Endothelial cell of umbilical vein (primary cell): ENCODE results near the gene PLEKHJ1. TPM values are rescaled to one million over a fixed set of nuclear protein-coding genes. Genes with fewer than 3 reads are reported as not detected.

Experiments
- BruUV-seq: library from RNA; stranded (reverse); fragments of 400-500 nt; replicated peaks from 2 replicates; lab custom pipeline; 2021; lab: Mats Ljungman, UMichigan
- CTCF ChIA-PET: fragments of 300-600, 350-600 bp; sonication (Branson Sonifier 250); formaldehyde crosslinking; loops from one replicate; lab custom pipeline; 2021; ENCODE audit warnings: antibody characterized with exemption, inconsistent platforms; lab: Charles Lee
- POLR2A ChIA-PET: fragments of 300-600, 350-600 bp; sonication (Branson Sonifier 250); formaldehyde crosslinking; loops from one replicate; lab custom pipeline; 2021; ENCODE audit warnings: antibody characterized with exemption, inconsistent platforms; lab: Charles Lee
- DNase-seq: peaks from one replicate; pipeline ENCODE4 v3.0.0-alpha.2; 2011; ENCODE audit warnings: low read depth, low spot score
- FAIRE-seq: peaks from 2 replicates; lab custom pipeline; 2011; peaks lifted over from hg19 to GRCh38; lab: Jason Lieb, UNC
- H2AFZ ChIP-seq: 2 replicates; pipeline ENCODE4 v1.6.0; 2012; ENCODE audit warnings: low read depth, low read length, control low read depth, inconsistent platforms
- H3K27ac ChIP-seq: 2 replicates; pipeline ENCODE4 v1.5.1; 2011; ENCODE audit warnings: low read depth, mild to moderate bottlenecking, control low read depth, low read length, moderate library complexity; ENCODE audit not compliant: insufficient read depth
- H3K27me3 ChIP-seq, 2 experiments: 2 replicates each; pipeline versions ENCODE4 v1.6.0 to v1.6.1; 2011; ENCODE audit warnings: low read length in 2 of 2, mixed read lengths in 1 of 2; ENCODE audit not compliant: control insufficient read depth in 2 of 2, insufficient read depth in 2 of 2
- H3K36me3 ChIP-seq, 2 experiments: 2 replicates in 1 of 2; 3 replicates in 1 of 2; pipeline ENCODE4 v1.5.1; 2011; ENCODE audit warnings: low read length in 2 of 2, mild to moderate bottlenecking in 1 of 2, moderate library complexity in 1 of 2; ENCODE audit not compliant: control insufficient read depth in 2 of 2, insufficient read depth in 2 of 2; ENCODE audit errors: extremely low read depth in 1 of 2
- H3K4me1 ChIP-seq: 3 replicates; pipeline ENCODE4 v1.5.1; 2011; ENCODE audit warnings: mild to moderate bottlenecking, low read length; ENCODE audit not compliant: control insufficient read depth, insufficient read depth; ENCODE audit errors: extremely low read depth
- H3K4me2 ChIP-seq: 2 replicates; pipeline ENCODE4 v1.6.1; 2011; ENCODE audit warnings: low read length, control low read depth, mixed read lengths; ENCODE audit not compliant: insufficient read depth
- H3K4me3 ChIP-seq, 3 experiments: fragments of 200-600 bp in 1 of 3; sonication (generic), shearing (Covaris generic) in 1 of 3; replicated peaks in 1 of 3; 2 replicates each; pipeline ENCODE4 v1.5.1; 2011 to 2016; ENCODE audit warnings: control low read depth in 3 of 3, low read length in 3 of 3, mild to moderate bottlenecking in 2 of 3, inconsistent platforms in 1 of 3, low read depth in 1 of 3, moderate library complexity in 1 of 3; ENCODE audit not compliant: insufficient read depth in 1 of 3
- H3K79me2 ChIP-seq: 2 replicates; pipeline ENCODE4 v1.6.0; 2012; ENCODE audit warnings: low read length, inconsistent platforms; ENCODE audit not compliant: control insufficient read depth, insufficient read depth
- H3K9ac ChIP-seq: replicated peaks from 2 replicates; pipeline ENCODE3; 2011; ENCODE audit warnings: low read length, control low read depth; ENCODE audit not compliant: insufficient read depth; ENCODE audit errors: extremely low read depth
- H3K9me1 ChIP-seq: replicated peaks from 3 replicates; pipeline ENCODE4 v1.6.0; 2011; ENCODE audit warnings: mild to moderate bottlenecking, low read length; ENCODE audit not compliant: control insufficient read depth, insufficient read depth; ENCODE audit errors: extremely low read depth
- H3K9me3 ChIP-seq: replicated peaks from 2 replicates; pipeline ENCODE4 v1.5.1; 2012; ENCODE audit warnings: low read length, inconsistent platforms; ENCODE audit not compliant: control insufficient read depth, insufficient read depth
- H4K20me1 ChIP-seq: replicated peaks from 2 replicates; pipeline ENCODE3; 2011; ENCODE audit warnings: mild to moderate bottlenecking, low read length; ENCODE audit not compliant: control insufficient read depth, insufficient read depth; ENCODE audit errors: extremely low read depth
- EZH2 ChIP-seq: IDR thresholded peaks from 2 replicates; pipeline ENCODE4 v1.6.1; 2012; ENCODE audit warnings: borderline replicate concordance, low read depth, mild to moderate bottlenecking, moderate library complexity, low read length, inconsistent platforms; ENCODE audit not compliant: severe bottlenecking
- FOS ChIP-seq: IDR thresholded peaks from 2 replicates; pipeline ENCODE4 v1.6.1; 2011; ENCODE audit warnings: mild to moderate bottlenecking, low read length, moderate library complexity, borderline replicate concordance; ENCODE audit not compliant: insufficient read depth
- GATA2 ChIP-seq: IDR thresholded peaks from 2 replicates; pipeline ENCODE4 v1.7.0; 2011; ENCODE audit warnings: low read depth, mild to moderate bottlenecking, moderate library complexity, mixed read lengths, low read length; ENCODE audit not compliant: insufficient read length, insufficient read depth
- JUN ChIP-seq: IDR thresholded peaks from 2 replicates; pipeline ENCODE4 v1.6.1; 2011; ENCODE audit warnings: borderline replicate concordance, low read depth; ENCODE audit not compliant: insufficient read length, insufficient read depth
- MAX ChIP-seq: IDR thresholded peaks from 2 replicates; pipeline ENCODE4 v1.6.1; 2011; ENCODE audit not compliant: insufficient read depth, insufficient read length
- MYC ChIP-seq: IDR thresholded peaks from one replicate; pipeline ENCODE4 v1.6.1; 2011; ENCODE audit warnings: mild to moderate bottlenecking, low read depth, low read length
- POLR2A ChIP-seq: IDR thresholded peaks from 2 replicates; pipeline ENCODE4 v1.6.1; 2012; ENCODE audit warnings: low read depth, mild to moderate bottlenecking, control low read depth, low read length
- POLR2AphosphoS5 ChIP-seq: IDR thresholded peaks from 2 replicates; pipeline ENCODE4 v1.6.1; 2012; ENCODE audit warnings: low read depth, mild to moderate bottlenecking, control low read depth, low read length, moderate library complexity; ENCODE audit not compliant: insufficient read depth
- dilution Hi-C: fragments of 300-500 bp; cut with MboI; formaldehyde crosslinking; loops from one replicate; pipeline ENCODE4 v1.15.0; 2019; ENCODE audit warnings: low sequenced_read_pairs; ENCODE audit not compliant: extremely low pct_ligation_motif_present
- intact Hi-C: fragments of 100-400 bp; cut with micrococcal nuclease; formaldehyde crosslinking; loops from one replicate; pipeline ENCODE4 v1.10.0; 2022
- polyA plus RNA-seq, 4 experiments: library from polyadenylated mRNA; depleted of rRNA in 3 of 4; stranded (reverse) in 3 of 4; unstranded in 1 of 4; fragments of >200 nt; gene quantifications; 2 replicates each; pipeline versions ENCODE4 v1.2.1 to v1.2.3, GENCODE V29; 2011 to 2012; ENCODE audit warnings: missing spikeins in 1 of 4
- total RNA-seq: library from RNA; stranded (reverse); gene quantifications from 2 replicates; pipeline ENCODE4 v1.2.3, GENCODE V29; 2021
- TF ChIP-seq, protein P1 (sequence below), 2 donors: IDR thresholded peaks; 1 replicate in 1 of 2; 2 replicates in 1 of 2; pipeline ENCODE4 v1.5.1; 2011; ENCODE audit warnings: low read length in 2 of 2, mild to moderate bottlenecking in 2 of 2, moderate library complexity in 2 of 2, control low read depth in 1 of 2, inconsistent platforms in 1 of 2, low read depth in 1 of 2; ENCODE audit not compliant: insufficient read depth in 1 of 2; ENCODE audit errors: extremely low read depth in 1 of 2

PLEKHJ1 gene
- total and polyA plus RNA-seq, 2 donors (not counting 3 experiments of a cell fraction or from before 2014, with no cell fraction given) = 82.4 to 115 TPM

GRCh38 chr19:2223959-2224358, 12.2 kb downstream of the PLEKHJ1 start:
- H3K27ac ChIP-seq = no peak overlapping the region
- TF ChIP-seq GATA2 (no peak), FOS (no peak), POLR2AphosphoS5 (no peak), MAX (no peak), POLR2A (no peak), MYC (no peak), JUN (no peak), EZH2 (no peak)
- TF ChIP-seq, protein P1, sequence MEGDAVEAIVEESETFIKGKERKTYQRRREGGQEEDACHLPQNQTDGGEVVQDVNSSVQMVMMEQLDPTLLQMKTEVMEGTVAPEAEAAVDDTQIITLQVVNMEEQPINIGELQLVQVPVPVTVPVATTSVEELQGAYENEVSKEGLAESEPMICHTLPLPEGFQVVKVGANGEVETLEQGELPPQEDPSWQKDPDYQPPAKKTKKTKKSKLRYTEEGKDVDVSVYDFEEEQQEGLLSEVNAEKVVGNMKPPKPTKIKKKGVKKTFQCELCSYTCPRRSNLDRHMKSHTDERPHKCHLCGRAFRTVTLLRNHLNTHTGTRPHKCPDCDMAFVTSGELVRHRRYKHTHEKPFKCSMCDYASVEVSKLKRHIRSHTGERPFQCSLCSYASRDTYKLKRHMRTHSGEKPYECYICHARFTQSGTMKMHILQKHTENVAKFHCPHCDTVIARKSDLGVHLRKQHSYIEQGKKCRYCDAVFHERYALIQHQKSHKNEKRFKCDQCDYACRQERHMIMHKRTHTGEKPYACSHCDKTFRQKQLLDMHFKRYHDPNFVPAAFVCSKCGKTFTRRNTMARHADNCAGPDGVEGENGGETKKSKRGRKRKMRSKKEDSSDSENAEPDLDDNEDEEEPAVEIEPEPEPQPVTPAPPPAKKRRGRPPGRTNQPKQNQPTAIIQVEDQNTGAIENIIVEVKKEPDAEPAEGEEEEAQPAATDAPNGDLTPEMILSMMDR (IDR thresholded peaks at IDR 0.05; ENCODE audit: extremely low read depth in 1 of 2, insufficient read depth in 1 of 2, low read depth in 1 of 2, low read length in 2 of 2) = no peak
- H3K4me3 ChIP-seq = no peak overlapping the region
- H3K9me1 ChIP-seq = no peaks in the 10 kb centered on the region
- FAIRE-seq (no peak), DNase-seq (no peak)
- no peaks in the 10 kb centered on the region for H3K4me1 ChIP-seq
- intact Hi-C loops = no loop called here
- no peaks in the 10 kb centered on the region for H4K20me1 ChIP-seq
- peaks cover 2 to 22% of the 10 kb centered on the region in 2 experiments for H3K36me3 ChIP-seq
- no peaks in the 10 kb centered on the region for H3K9me3 ChIP-seq
- H3K27me3 ChIP-seq = no peaks in the 10 kb centered on the region
- dilution Hi-C loops = no loop called here
- ChIA-PET POLR2A (no interaction called here), CTCF (interaction anchor here (1.1 kb wide), 1 partner anchor 66 kb away, joined by 3 read pairs; no protein-coding TSS in a partner anchor)
- H3K9ac ChIP-seq = no peak overlapping the region
- no peak overlapping the region for H3K4me2 ChIP-seq
- BruUV-seq = no TSS peak
- H3K79me2 ChIP-seq = no peaks in the 10 kb centered on the region
- no peak overlapping the region for H2AFZ ChIP-seq
